Stimulated activated CD4-positive, alpha-beta T cell treated with anti-CD3 and anti-CD28 coated beads, Interleukin-12 subunit alpha, Interleukin-12 subunit beta, amount 100 ng/mL, for 4 hours (primary cell): ENCODE measurements around the gene TCP10L.
"Not testable (repeated sequence)": the region's sequence is repeated elsewhere in the genome, so short reads cannot be mapped to it uniquely, and the experiment has no call there.

Source experiments
- DNase-seq: peaks from one replicate; pipeline ENCODE4 v3.0.0-alpha.2; 2020

The TCP10L gene

GRCh38 chr21:32584472-32584871, 851 bp downstream of the TCP10L start:
- DNase-seq: no peak

- DNase-seq: no peak
These were observed 3.6 kb downstream of the TCP10L start for GRCh38 chr21:32581732-32582131.

DNA sequence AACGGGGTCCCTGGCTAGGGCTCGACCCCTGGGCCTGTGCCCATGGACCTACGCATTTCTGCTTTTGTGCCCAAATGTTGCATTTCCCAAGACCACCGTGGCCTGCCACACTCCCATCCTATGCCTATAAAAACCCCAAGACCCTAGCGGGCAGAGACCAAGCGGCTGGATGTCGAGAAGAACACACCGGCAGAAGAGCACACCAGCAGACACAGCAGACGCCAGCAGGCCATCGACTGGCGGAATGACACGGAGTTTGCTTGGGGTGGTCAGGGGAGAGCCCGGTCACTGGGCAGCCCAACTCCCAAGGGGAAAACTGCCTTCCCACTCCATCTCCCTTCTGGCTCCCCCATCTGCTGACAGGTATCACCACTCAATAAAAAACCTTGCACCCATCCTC, 4.4 kb downstream of the TCP10L start:
- DNase-seq: no peak

DNA sequence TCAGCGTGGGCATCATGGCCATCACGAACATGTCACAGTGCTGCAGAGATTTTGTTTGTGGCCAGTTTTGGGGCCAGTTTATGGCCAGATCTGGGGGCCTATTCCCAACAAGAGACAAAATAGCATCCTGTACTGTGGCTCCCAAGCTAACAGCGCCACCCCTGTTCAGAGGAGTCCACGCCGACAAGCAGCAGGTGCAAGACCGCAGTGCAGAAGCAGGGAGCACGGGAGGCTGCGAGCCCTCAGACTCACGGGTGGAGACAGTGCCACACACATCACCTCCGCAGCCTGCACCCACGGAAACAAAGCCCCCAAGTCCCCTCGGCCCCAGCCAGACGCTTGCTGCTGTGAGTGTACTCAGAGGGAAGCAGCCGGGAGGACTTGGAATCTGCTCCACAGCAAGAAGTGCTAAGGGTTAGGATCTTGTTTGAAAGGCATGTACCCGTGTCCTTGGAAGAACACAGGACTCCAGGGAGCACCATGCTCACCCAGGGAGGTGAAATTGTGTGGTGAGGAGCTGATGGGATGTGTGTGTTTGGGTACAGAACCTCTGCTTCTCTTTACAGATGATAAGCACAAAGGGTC, 7.1 kb downstream of the TCP10L start:
- DNase-seq: no peak

DNA sequence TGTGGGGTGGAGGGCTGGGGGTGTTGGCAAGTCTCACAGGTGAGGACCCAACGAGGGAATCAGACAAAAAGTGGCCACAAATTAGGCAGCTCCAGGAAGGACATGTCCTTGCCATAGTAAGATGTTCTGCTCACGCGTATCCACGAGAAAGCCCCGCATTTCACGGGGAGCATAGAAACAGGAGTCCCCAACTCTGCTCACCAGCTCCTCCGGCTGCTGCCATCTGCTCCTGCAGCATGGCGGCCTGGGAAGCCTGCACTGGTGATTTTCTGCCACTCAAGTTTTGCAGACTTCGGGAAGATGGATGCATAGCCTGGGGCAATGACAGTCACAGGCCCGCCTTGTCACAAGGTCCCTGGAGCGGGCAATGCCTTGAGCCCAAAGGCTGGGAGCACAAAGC, 9.3 kb downstream of the TCP10L start:
- no peak for DNase-seq

GRCh38 chr21:32574946-32575925, 10.1 kb downstream of the TCP10L start:
- no peak for DNase-seq

DNA sequence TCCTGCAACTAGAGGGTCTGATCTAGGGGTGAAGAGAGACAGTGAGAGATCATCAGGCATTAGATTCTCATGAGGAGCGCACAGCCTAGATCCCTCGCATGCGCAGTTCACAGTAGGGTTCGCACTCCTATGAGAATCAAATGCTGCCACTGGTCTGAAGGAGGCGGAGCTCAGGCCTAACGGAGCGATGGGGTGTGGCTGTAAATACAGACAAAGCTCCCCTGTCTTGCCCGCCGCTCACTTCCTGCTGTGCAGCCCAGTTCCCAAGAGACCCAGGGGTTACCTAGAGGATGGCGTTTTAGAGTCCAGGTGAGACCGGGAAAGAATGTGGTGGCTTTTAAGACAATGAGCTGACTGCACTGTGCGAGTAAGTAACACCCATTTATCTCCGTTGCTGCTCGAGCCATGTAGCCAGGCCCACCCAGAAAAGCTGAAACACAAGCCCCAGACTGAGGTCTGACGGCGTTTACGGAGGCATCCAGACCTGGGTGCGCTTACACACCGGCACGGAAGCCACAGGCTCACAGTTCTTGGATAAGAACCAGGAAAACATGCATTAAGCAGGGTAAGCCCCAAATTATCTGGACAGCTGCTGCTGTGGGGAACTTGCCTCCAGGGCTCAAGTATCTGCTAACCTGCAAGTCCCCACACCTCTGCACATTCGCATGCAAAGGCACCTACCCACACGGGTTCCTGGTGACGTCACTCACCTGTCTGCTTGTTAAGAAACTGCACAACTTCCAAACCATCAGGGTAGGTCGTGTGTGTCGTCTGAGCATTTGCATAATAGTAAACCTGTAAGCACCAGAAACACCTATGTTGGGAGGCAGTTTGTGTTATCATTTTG, 12.5 kb downstream of the TCP10L start:
- no peak for DNase-seq

- no peak for DNase-seq
These were observed 14.9 kb downstream of the TCP10L start for GRCh38 chr21:32570456-32570855.

GRCh38 chr21:32569261-32570230, 15.8 kb downstream of the TCP10L start:
- peak; percentile 70 for DNase-seq

- DNase-seq: no peak
These were observed 17.7 kb downstream of the TCP10L start for GRCh38 chr21:32567626-32568025.

GRCh38 chr21:32566741-32567389, 18.5 kb downstream of the TCP10L start:
- no peak for DNase-seq

DNA sequence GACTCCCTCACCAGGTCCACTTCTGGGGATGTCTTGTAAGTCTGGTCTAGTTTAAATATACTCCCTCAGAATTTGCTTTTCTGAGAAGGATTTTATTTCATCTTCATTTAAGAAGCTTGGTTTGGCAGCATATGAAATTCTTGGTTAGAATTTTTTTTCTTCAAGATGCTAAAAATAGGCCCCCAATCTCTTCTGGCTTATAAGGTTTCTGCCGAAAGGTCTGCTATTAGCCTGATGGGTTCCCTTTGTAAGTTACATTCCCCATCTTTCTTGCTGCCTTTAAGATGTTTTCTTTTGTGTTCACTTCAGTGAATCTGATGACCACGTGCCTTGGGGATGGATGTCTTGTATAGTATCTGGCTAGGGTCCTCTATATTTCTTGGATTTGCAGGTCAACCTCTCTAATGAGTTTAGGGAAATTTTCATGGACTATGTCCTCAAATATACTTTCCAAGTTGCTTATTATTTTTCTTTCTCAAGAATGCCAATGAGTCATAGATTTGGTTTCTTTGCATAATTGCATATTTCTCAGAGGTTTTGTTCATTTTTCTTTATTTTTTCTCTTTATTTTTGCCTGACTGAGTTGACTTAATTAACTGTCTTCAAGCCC, 19.4 kb downstream of the TCP10L start:
- DNase-seq: no peak

- no peak for DNase-seq
These were observed 22.4 kb downstream of the TCP10L start for GRCh38 chr21:32562915-32563314.

DNA sequence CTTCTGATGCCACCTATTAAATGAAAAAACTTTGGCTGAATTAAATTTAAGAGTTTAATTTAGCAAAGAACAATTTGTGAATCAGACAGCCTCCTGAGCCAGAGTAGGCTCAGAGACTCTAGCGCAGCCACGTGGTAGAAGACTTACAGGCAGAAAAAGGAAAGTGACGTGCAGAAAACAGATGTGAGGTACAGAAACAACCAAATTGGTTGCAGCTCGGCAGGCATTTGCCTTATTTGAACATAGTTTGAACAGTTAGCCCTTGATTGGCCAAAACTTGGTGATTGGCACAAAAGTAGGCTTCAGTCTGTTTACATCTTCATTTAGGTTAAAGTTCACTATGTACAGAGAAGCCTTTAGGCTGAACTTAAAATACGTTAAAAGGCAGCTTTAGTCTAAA, 22.9 kb downstream of the TCP10L start:
- no peak for DNase-seq

DNA sequence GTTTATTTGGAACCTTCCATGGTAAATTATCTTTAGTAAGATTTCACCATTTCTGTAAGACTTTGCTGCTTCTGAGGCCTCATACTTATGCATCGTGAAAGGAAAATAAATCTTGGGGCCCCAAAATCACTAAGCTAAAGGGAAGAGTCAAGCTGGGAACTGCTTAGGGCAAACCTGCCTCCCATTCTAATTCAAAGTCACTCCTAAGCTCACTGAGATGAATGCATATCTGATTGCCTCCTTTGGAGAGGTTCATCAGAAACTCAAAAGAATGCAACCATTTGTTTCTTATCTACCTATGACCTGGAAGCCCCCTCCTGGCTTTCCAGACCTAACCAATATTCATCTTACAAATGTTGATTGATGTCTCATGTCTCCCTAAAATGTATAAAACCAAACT, 23.8 kb downstream of the TCP10L start:
- DNase-seq: not testable (repeated sequence)

DNA sequence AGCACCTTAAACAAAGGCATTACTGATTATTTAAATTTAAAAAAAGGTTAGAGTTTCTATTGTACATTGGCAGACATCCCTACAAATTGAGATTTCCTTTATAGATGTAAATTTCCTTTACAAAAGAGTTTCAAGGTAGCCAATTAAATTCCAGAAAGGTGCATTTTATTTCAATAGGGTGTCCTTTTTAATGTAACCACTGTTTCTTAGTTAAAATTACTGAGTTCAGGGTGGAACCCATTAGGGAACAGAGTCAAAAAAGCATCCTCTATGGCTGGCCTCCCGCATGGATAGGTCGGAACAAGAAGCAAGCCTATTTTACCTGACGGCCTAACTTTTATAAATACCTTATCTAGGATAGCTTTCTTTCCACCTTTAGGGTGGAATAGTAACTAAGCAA, 24.4 kb downstream of the TCP10L start:
- no peak for DNase-seq

DNA sequence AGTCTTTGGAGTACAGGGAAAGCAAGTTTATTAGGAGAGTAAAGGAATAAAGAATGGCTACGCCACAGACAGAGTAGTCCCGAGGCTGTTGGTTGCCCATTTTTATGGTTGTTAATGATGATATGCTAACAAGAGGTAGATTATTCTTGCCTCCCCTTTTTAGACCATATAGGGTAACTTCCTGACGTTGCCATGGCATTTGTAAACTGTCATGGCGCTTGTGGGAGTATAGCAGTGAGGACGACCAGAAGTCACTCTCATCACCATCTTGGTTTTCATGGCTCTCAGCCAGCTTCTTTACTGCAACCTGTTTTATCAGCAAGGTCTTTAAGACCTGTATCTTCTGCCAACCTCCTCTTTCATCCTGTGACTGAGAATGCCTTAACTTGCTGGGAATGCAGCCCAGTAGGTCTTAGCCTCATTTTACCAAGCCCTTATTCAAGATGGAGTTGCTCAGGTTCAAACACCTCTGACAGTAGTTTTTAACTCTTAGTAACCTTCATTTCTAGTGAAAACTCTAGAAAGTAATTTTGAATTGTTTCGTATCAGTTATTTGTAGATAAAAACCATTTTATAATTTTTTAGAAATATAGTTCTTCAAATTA, 26.2 kb downstream of the TCP10L start:
- DNase-seq: no peak

DNA sequence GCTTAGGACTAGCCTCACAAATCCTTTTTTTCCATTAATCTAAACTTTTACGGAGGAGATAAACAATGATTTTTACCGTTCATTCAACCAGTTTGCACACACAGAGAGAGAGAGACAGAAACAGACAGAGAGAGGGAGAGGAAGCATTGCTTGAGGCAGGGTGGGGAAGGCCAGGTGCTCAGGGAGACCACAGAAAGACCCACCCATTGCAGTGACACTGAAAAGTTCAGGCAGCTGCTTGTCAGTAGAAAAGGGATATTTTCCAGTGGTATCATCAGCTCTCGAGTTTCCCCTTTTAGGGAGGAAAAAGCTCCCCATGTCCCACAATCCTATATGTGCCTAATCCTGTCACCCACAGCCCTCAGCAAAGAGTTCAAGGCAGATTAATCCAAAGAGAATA, 27.2 kb downstream of the TCP10L start:
- no peak for DNase-seq

DNA sequence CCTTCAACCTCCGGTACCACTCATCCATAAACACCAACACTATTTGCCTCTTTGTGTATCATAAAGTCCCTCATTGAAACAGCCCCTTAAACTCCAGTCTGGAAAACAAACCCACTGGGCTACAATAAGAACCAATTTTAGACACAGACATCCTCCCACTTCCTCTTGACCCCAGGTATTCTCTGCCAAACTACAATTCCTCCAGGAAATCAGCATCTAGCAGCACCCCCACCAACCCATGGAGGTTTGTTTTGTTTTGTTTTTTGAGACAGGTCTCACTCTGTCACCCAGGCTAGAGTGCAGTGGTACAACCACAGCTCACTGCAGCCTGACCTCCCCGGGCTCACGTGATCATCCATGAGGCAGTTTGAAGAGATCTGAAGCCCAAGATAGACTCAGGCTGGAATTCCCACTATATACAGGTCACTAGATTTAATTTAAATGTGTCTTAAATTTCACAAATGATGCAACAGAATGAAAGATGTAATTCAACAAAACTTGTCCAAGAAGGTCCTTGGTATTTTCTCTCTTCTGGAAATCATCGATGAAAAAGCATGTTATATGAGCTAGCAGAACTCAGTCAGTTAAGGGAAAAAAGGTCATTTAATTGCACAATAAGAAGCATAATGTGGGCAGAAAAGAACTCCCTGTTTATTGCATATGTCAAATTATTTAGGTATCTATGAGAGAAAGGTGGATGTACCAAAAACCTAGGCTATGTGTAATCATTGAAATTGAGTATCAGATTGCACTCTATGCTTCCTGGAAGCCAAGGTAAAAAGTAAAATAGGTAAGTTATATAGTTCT, 30.3 kb downstream of the TCP10L start:
- DNase-seq: no peak

- no peak for DNase-seq
These were observed 35.4 kb downstream of the TCP10L start for GRCh38 chr21:32549886-32550285.
